Stimulated activated CD4-positive, alpha-beta T cell treated with anti-CD3 and anti-CD28 coated beads, Interleukin-4, amount 100 ng/mL, for 48 hours (primary cell): Measurements from ENCODE around the gene HMGXB4.
A peak's percentile ranks its signal among the peaks of the same experiment; 100 is the strongest.

Source experiments
- DNase-seq, 2 donors: peaks; one replicate each; pipeline ENCODE4 v3.0.0-alpha.2; 2020; ENCODE audit warnings: low read depth in 2 of 2

The HMGXB4 gene

GRCh38 chr22:35326854-35327562 lies 69.7 kb downstream of the HMGXB4 start:
- no peak for DNase-seq

GRCh38 chr22:35327690-35328471 lies 70.6 kb downstream of the HMGXB4 start:
- no peak for DNase-seq

GRCh38 chr22:35328472-35328885 lies 71.2 kb downstream of the HMGXB4 start:
- no peak for DNase-seq

- no peak for DNase-seq
Measured at GRCh38 chr22:35329114-35329847, 72.0 kb downstream of the HMGXB4 start.

- DNase-seq = peak; percentile 49 to 59
Measured at GRCh38 chr22:35330258-35330861, 73.1 kb downstream of the HMGXB4 start.

- no peak for DNase-seq
Measured at GRCh38 chr22:35332278-35332677, 75.0 kb downstream of the HMGXB4 start.

GRCh38 chr22:35333220-35333619 lies 75.9 kb downstream of the HMGXB4 start:
- DNase-seq = no peak

- no peak for DNase-seq
Measured at GRCh38 chr22:35334004-35334403, 76.7 kb downstream of the HMGXB4 start.

GRCh38 chr22:35335468-35335867 lies 78.2 kb downstream of the HMGXB4 start:
- no peak for DNase-seq

- no peak for DNase-seq
Measured at GRCh38 chr22:35335936-35336781, 78.9 kb downstream of the HMGXB4 start.

GRCh38 chr22:35337932-35338331 lies 80.6 kb downstream of the HMGXB4 start:
- DNase-seq = no peak

GRCh38 chr22:35341090-35341874 lies 84.0 kb downstream of the HMGXB4 start:
- no peak for DNase-seq

GRCh38 chr22:35342390-35342789 lies 85.1 kb downstream of the HMGXB4 start:
- DNase-seq = no peak

- DNase-seq = no peak
Measured at GRCh38 chr22:35343664-35344550, 86.6 kb downstream of the HMGXB4 start.

GRCh38 chr22:35344956-35345690 lies 87.8 kb downstream of the HMGXB4 start:
- no peak for DNase-seq
